CD14-positive monocyte (primary cell): ENCODE measurements around the gene TP73. TPM values are rescaled to one million over a fixed set of nuclear protein-coding genes. Genes with fewer than 3 reads are reported as not detected.

Experiments used
- DNase-seq, 3 donors: peaks; one replicate each; pipeline ENCODE4 v3.0.0-alpha.2; 2011 to 2022
- H2AFZ ChIP-seq: 2 replicates; pipeline ENCODE4 v1.6.0; 2012; ENCODE audit warnings: mild to moderate bottlenecking, low read depth, low read length, inconsistent platforms; ENCODE audit not compliant: insufficient read depth, poor library complexity, severe bottlenecking
- H3K27ac ChIP-seq, 2 donors: 1 replicate in 1 of 2; 2 replicates in 1 of 2; pipeline ENCODE4 v1.5.1; 2012 to 2013; ENCODE audit warnings: low read length in 2 of 2, control low read depth in 1 of 2, inconsistent platforms in 1 of 2, low read depth in 1 of 2, mild to moderate bottlenecking in 1 of 2
- H3K27me3 ChIP-seq, 2 donors: one replicate each; pipeline versions ENCODE4 v1.6.0 to v1.6.1; 2011 to 2013; ENCODE audit warnings: low read length in 2 of 2; ENCODE audit not compliant: control insufficient read depth in 2 of 2, insufficient read depth in 2 of 2
- H3K36me3 ChIP-seq, 2 donors: replicated peaks in 1 of 2; 1 replicate in 1 of 2; 2 replicates in 1 of 2; pipeline versions ENCODE4 v1.5.1 to v1.6.1; 2012 to 2013; ENCODE audit warnings: low read length in 2 of 2, control low read depth in 1 of 2, inconsistent platforms in 1 of 2, mild to moderate bottlenecking in 1 of 2; ENCODE audit not compliant: insufficient read depth in 2 of 2, control insufficient read depth in 1 of 2
- H3K4me1 ChIP-seq, 2 donors: 1 replicate in 1 of 2; 2 replicates in 1 of 2; pipeline versions ENCODE4 v1.5.1 to v1.6.1; 2012 to 2013; ENCODE audit warnings: low read length in 2 of 2, control low read depth in 1 of 2, inconsistent platforms in 1 of 2, mild to moderate bottlenecking in 1 of 2, moderate library complexity in 1 of 2; ENCODE audit not compliant: insufficient read depth in 2 of 2, control insufficient read depth in 1 of 2
- H3K4me2 ChIP-seq: replicated peaks from 2 replicates; pipeline ENCODE3; 2012; ENCODE audit warnings: low read length, moderate library complexity, mild to moderate bottlenecking; ENCODE audit not compliant: poor library complexity, severe bottlenecking; ENCODE audit errors: extremely low read depth
- H3K4me3 ChIP-seq, 3 experiments: fragments of 200-600 bp in 1 of 3; sonication (generic) in 1 of 3; replicated peaks in 1 of 3; 1 replicate in 2 of 3; 2 replicates in 1 of 3; pipeline ENCODE4 v1.5.1; 2011 to 2013; ENCODE audit warnings: low read length in 3 of 3, mild to moderate bottlenecking in 3 of 3, control low read depth in 2 of 3, low read depth in 2 of 3, inconsistent platforms in 1 of 3, moderate library complexity in 1 of 3
- H3K79me2 ChIP-seq: 2 replicates; pipeline ENCODE4 v1.6.0; 2012; ENCODE audit warnings: mild to moderate bottlenecking, control low read depth, inconsistent platforms, low read length, moderate library complexity; ENCODE audit not compliant: insufficient read depth
- H3K9ac ChIP-seq: 2 replicates; pipeline ENCODE4 v1.6.0; 2017; ENCODE audit warnings: low read length, mild to moderate bottlenecking; ENCODE audit not compliant: insufficient read depth, poor library complexity, severe bottlenecking
- H3K9me3 ChIP-seq, 2 donors: replicated peaks in 1 of 2; 1 replicate in 1 of 2; 2 replicates in 1 of 2; pipeline versions ENCODE4 v1.5.1 to v1.6.1; 2012 to 2013; ENCODE audit warnings: low read length in 2 of 2, control low read depth in 1 of 2; ENCODE audit not compliant: control insufficient read depth in 1 of 2, insufficient read depth in 1 of 2
- H4K20me1 ChIP-seq: 2 replicates; pipeline ENCODE4 v1.6.0; 2012; ENCODE audit warnings: mild to moderate bottlenecking, low read length, control low read depth, moderate library complexity; ENCODE audit not compliant: insufficient read depth
- H3K27ac Mint-ChIP-seq, 7 donors: one replicate each; pipeline ENCODE4 v1.8.0; 2020; ENCODE audit warnings: mild to moderate bottlenecking in 7 of 7, mixed read lengths in 7 of 7, moderate library complexity in 6 of 7, inconsistent platforms in 2 of 7
- H3K27me3 Mint-ChIP-seq, 3 donors: one replicate each; pipeline ENCODE4 v1.8.0; 2021 to 2022; ENCODE audit warnings: low read depth in 3 of 3, mild to moderate bottlenecking in 3 of 3, mixed read lengths in 3 of 3, moderate library complexity in 3 of 3, inconsistent platforms in 1 of 3
- H3K36me3 Mint-ChIP-seq, 2 donors: one replicate each; pipeline ENCODE4 v1.8.0; 2020; ENCODE audit warnings: mixed read lengths in 2 of 2, inconsistent platforms in 1 of 2, mild to moderate bottlenecking in 1 of 2
- H3K4me1 Mint-ChIP-seq: one replicate; pipeline ENCODE4 v1.8.0; 2020; ENCODE audit warnings: mild to moderate bottlenecking, mixed read lengths
- H3K4me3 Mint-ChIP-seq, 2 donors: one replicate each; pipeline ENCODE4 v1.8.0; 2020; ENCODE audit warnings: mild to moderate bottlenecking in 2 of 2, mixed read lengths in 2 of 2, moderate library complexity in 1 of 2
- H3K9me3 Mint-ChIP-seq, 7 donors: one replicate each; pipeline ENCODE4 v1.8.0; 2020 to 2022; ENCODE audit warnings: mixed read lengths in 7 of 7, mild to moderate bottlenecking in 6 of 7, moderate library complexity in 6 of 7, inconsistent platforms in 2 of 7
- CTCF ChIP-seq: fragments of 200-600 bp; IDR thresholded peaks from one replicate; pipeline ENCODE4 v1.8.0; 2022; ENCODE audit warnings: antibody characterized with exemption, mild to moderate bottlenecking
- WGBS: methylation state at CpG from one replicate; pipeline ENCODE4 v1.1.5; 2013; ENCODE audit warnings: missing lambda C conversion rate; ENCODE audit not compliant: insufficient coverage; 5-methylcytosine and 5-hydroxymethylcytosine counted together
- intact Hi-C, 2 donors: fragments of 100-400 bp; cut with micrococcal nuclease; formaldehyde crosslinking; loops; one replicate each; pipeline versions ENCODE4 v1.15.0 to v1.15.1; 2023
- polyA plus RNA-seq, 3 donors: library from polyadenylated mRNA; depleted of rRNA in 1 of 3; unstranded in 2 of 3; stranded (reverse) in 1 of 3; fragments of 300-500 nt in 2 of 3; fragments of >200 nt in 1 of 3; fragmentation: Illumina TruSeq in 2 of 3; gene quantifications; 1 replicate in 2 of 3; 2 replicates in 1 of 3; pipeline ENCODE4 v1.2.3, GENCODE V29; 2012 to 2021

TP73 gene
- polyA plus RNA-seq, 3 donors, result 0.21 to 0.42 TPM; not detected in 1

- no peak overlapping the region for H3K4me3 ChIP-seq
- TF ChIP-seq CTCF, result no peak
- WGBS, result 99% methylated on average over 28 of the region's 43 CpGs
- intact Hi-C loops, result no loop called here
- H2AFZ ChIP-seq, result no peak overlapping the region
- H3K9me3 Mint-ChIP-seq, result peaks cover 0 to 3% (median 0%) of the 10 kb centered on the region in 7 donors
- no peaks in the 10 kb centered on the region for H3K9me3 ChIP-seq
- H3K27me3 ChIP-seq, result peaks cover 2% of the 10 kb centered on the region in 2 donors
- H3K36me3 Mint-ChIP-seq, result peaks cover 57 to 65% of the 10 kb centered on the region in 2 donors
- H3K36me3 ChIP-seq, result peaks cover 43 to 73% of the 10 kb centered on the region in 2 donors
- peaks cover 9% of the 10 kb centered on the region for H3K79me2 ChIP-seq
- H3K4me1 ChIP-seq, result peaks cover 14 to 19% of the 10 kb centered on the region in 2 donors
- no peak overlapping the region for H3K4me3 Mint-ChIP-seq
- no peak overlapping the region for H3K27ac Mint-ChIP-seq
- no peak overlapping the region for H3K4me2 ChIP-seq
- no peak overlapping the region for H3K27ac ChIP-seq
- peaks cover 24% of the 10 kb centered on the region for H4K20me1 ChIP-seq
- H3K9ac ChIP-seq, result no peak overlapping the region
- no peak for DNase-seq
- H3K4me1 Mint-ChIP-seq, result peaks cover 17% of the 10 kb centered on the region
- H3K27me3 Mint-ChIP-seq, result peaks cover 2 to 5% (median 3%) of the 10 kb centered on the region in 3 donors
Observed at GRCh38 chr1:3645247-3645646, 7.1 kb upstream of the TP73 start.

GRCh38 chr1:3645666-3646355 lies 6.5 kb upstream of the TP73 start:
- Histone ChIP-seq H3K27me3 (peaks cover 7 to 8% of the 10 kb centered on the region in 2 donors), H3K4me2 (no peak overlapping the region), H3K9me3 (peaks cover 0 to 4% of the 10 kb centered on the region in 2 donors), H3K9ac (no peak overlapping the region), H2AFZ (no peak overlapping the region), H3K4me1 (peaks cover 20 to 24% of the 10 kb centered on the region in 2 donors), H3K79me2 (peaks cover 9% of the 10 kb centered on the region), H3K27ac (no peak overlapping the region), H3K36me3 (peaks cover 37 to 67% of the 10 kb centered on the region in 2 donors), H4K20me1 (peaks cover 24% of the 10 kb centered on the region), H3K4me3 (no peak overlapping the region)
- DNase-seq, result no peak
- Mint-ChIP-seq H3K36me3 (peaks cover 57 to 59% of the 10 kb centered on the region in 2 donors), H3K4me1 (peaks cover 19% of the 10 kb centered on the region), H3K27ac (no peak overlapping the region), H3K9me3 (peaks cover 0 to 6% (median 2%) of the 10 kb centered on the region in 7 donors), H3K4me3 (no peak overlapping the region), H3K27me3 (peaks cover 7 to 10% (median 8%) of the 10 kb centered on the region in 3 donors)
- intact Hi-C loops, result no loop called here
- TF ChIP-seq CTCF, result no peak
- WGBS, result 97% methylated on average over 18 of the region's 27 CpGs
